HAP-1 (cell line): ENCODE data around the gene CCDC179.

Experiments
- DNase-seq, 2 experiments: peaks; one replicate each; pipeline ENCODE4 v3.0.0-alpha.2; 2016 to 2020; ENCODE audit warnings: low spot score in 2 of 2
- H3K27me3 ChIP-seq: fragments of 250-450 bp; sonication (Bioruptor Pico); 2 replicates; pipeline ENCODE4 v1.5.1; 2020; ENCODE audit warnings: low read depth, mild to moderate bottlenecking, moderate library complexity
- H3K36me3 ChIP-seq: fragments of 250-450 bp; sonication (Bioruptor Pico); replicated peaks from 2 replicates; pipeline ENCODE4 v1.5.1; 2020; ENCODE audit warnings: mild to moderate bottlenecking
- H3K4me1 ChIP-seq: fragments of 250-450 bp; sonication (Bioruptor Pico); 2 replicates; pipeline ENCODE4 v1.5.1; 2020; ENCODE audit warnings: mild to moderate bottlenecking
- H3K4me3 ChIP-seq: fragments of 250-450 bp; sonication (Bioruptor Pico); 2 replicates; pipeline ENCODE4 v1.5.1; 2020; ENCODE audit warnings: mild to moderate bottlenecking, moderate library complexity
- H3K9me3 ChIP-seq: fragments of 250-450 bp; sonication (Bioruptor Pico); 2 replicates; pipeline ENCODE4 v1.5.1; 2020; ENCODE audit warnings: mild to moderate bottlenecking, moderate library complexity
- in situ Hi-C: fragments of 300-500 bp; cut with MboI; formaldehyde crosslinking; loops from 3 replicates; pipeline ENCODE4 v1.14.3; 2020; ENCODE audit warnings: low sequenced_read_pairs, inconsistent platforms, mixed read lengths

CCDC179 gene

GRCh38 chr11:22860241-22860640, at the start of gene CCDC179:
Gene CCDC179 (minus strand): TSS chr11:22860474. CDS start chr11:22860421, 53 bp downstream.
- Histone ChIP-seq H3K27me3 (no peaks in the 10 kb centered on the region), H3K9me3 (peaks cover 2% of the 10 kb centered on the region; the same call in 1 of the 2 replicates), H3K4me3 (no peak within 1 kb of the TSS), H3K36me3 (no peaks in the 10 kb centered on the region), H3K4me1 (peaks cover 3% of the 10 kb centered on the region; the same call in 1 of the 2 replicates)
- DNase-seq: no peak
- in situ Hi-C loops: no loop called here

- Histone ChIP-seq H3K4me1 (no peaks in the 10 kb centered on the region), H3K36me3 (no peaks in the 10 kb centered on the region), H3K27me3 (no peaks in the 10 kb centered on the region), H3K4me3 (no peak overlapping the region), H3K9me3 (no peaks in the 10 kb centered on the region)
- DNase-seq: no peak
- in situ Hi-C loops: no loop called here
These were observed 43.5 kb upstream of the CCDC179 start for GRCh38 chr11:22903782-22904181.

- Histone ChIP-seq H3K9me3 (no peaks in the 10 kb centered on the region), H3K4me1 (no peaks in the 10 kb centered on the region), H3K36me3 (no peaks in the 10 kb centered on the region), H3K27me3 (no peaks in the 10 kb centered on the region), H3K4me3 (no peak overlapping the region)
- DNase-seq: no peak
- in situ Hi-C loops: no loop called here
These were observed 41.3 kb upstream of the CCDC179 start for GRCh38 chr11:22901603-22902002.

- no peaks in the 10 kb centered on the region for H3K27me3 ChIP-seq
- no peak overlapping the region for H3K4me3 ChIP-seq
- in situ Hi-C loops: no loop called here
- no peaks in the 10 kb centered on the region for H3K36me3 ChIP-seq
- DNase-seq: no peak
- H3K9me3 ChIP-seq: no peaks in the 10 kb centered on the region
- no peaks in the 10 kb centered on the region for H3K4me1 ChIP-seq
These were observed 40.7 kb upstream of the CCDC179 start for GRCh38 chr11:22900764-22901486.

- no peaks in the 10 kb centered on the region for H3K4me1 ChIP-seq
- no peaks in the 10 kb centered on the region for H3K36me3 ChIP-seq
- DNase-seq: no peak
- H3K9me3 ChIP-seq: no peaks in the 10 kb centered on the region
- in situ Hi-C loops: no loop called here
- no peaks in the 10 kb centered on the region for H3K27me3 ChIP-seq
- no peak overlapping the region for H3K4me3 ChIP-seq
These were observed 37.8 kb upstream of the CCDC179 start for GRCh38 chr11:22898036-22898435.

- in situ Hi-C loops: no loop called here
- no peaks in the 10 kb centered on the region for H3K27me3 ChIP-seq
- no peak for DNase-seq
- no peak overlapping the region for H3K4me3 ChIP-seq
- H3K9me3 ChIP-seq: no peaks in the 10 kb centered on the region
- H3K36me3 ChIP-seq: no peaks in the 10 kb centered on the region
- no peaks in the 10 kb centered on the region for H3K4me1 ChIP-seq
These were observed 30.0 kb upstream of the CCDC179 start for GRCh38 chr11:22890227-22890626.

- no peaks in the 10 kb centered on the region for H3K4me1 ChIP-seq
- no peak overlapping the region for H3K4me3 ChIP-seq
- no peaks in the 10 kb centered on the region for H3K36me3 ChIP-seq
- no peaks in the 10 kb centered on the region for H3K9me3 ChIP-seq
- no peaks in the 10 kb centered on the region for H3K27me3 ChIP-seq
- no peak for DNase-seq
- in situ Hi-C loops: no loop called here
These were observed 23.9 kb upstream of the CCDC179 start for GRCh38 chr11:22884217-22884616.

- Histone ChIP-seq H3K27me3 (no peaks in the 10 kb centered on the region), H3K36me3 (no peaks in the 10 kb centered on the region), H3K4me3 (no peak overlapping the region), H3K4me1 (no peaks in the 10 kb centered on the region), H3K9me3 (no peaks in the 10 kb centered on the region)
- no peak for DNase-seq
- in situ Hi-C loops: no loop called here
These were observed 19.4 kb upstream of the CCDC179 start for GRCh38 chr11:22879630-22880029.

- no peaks in the 10 kb centered on the region for H3K36me3 ChIP-seq
- DNase-seq: no peak
- in situ Hi-C loops: no loop called here
- H3K9me3 ChIP-seq: no peaks in the 10 kb centered on the region
- no peak overlapping the region for H3K4me3 ChIP-seq
- H3K27me3 ChIP-seq: no peaks in the 10 kb centered on the region
- H3K4me1 ChIP-seq: no peaks in the 10 kb centered on the region
These were observed 18.3 kb upstream of the CCDC179 start for GRCh38 chr11:22878604-22879003.

- H3K36me3 ChIP-seq: no peaks in the 10 kb centered on the region
- no peak for DNase-seq
- H3K9me3 ChIP-seq: no peaks in the 10 kb centered on the region
- no peaks in the 10 kb centered on the region for H3K4me1 ChIP-seq
- no peak overlapping the region for H3K4me3 ChIP-seq
- in situ Hi-C loops: no loop called here
- no peaks in the 10 kb centered on the region for H3K27me3 ChIP-seq
These were observed 17.8 kb upstream of the CCDC179 start for GRCh38 chr11:22878039-22878438.

- H3K4me3 ChIP-seq: no peak overlapping the region
- no peaks in the 10 kb centered on the region for H3K9me3 ChIP-seq
- DNase-seq: peak; percentile 84 to 89
- no peaks in the 10 kb centered on the region for H3K4me1 ChIP-seq
- in situ Hi-C loops: no loop called here
- H3K36me3 ChIP-seq: no peaks in the 10 kb centered on the region
- no peaks in the 10 kb centered on the region for H3K27me3 ChIP-seq
These were observed 15.7 kb upstream of the CCDC179 start for GRCh38 chr11:22875869-22876473.

- H3K4me1 ChIP-seq: no peaks in the 10 kb centered on the region
- H3K4me3 ChIP-seq: no peak overlapping the region
- DNase-seq: no peak
- H3K36me3 ChIP-seq: no peaks in the 10 kb centered on the region
- in situ Hi-C loops: no loop called here
- peaks cover 2% of the 10 kb centered on the region; the same call in 1 of the 2 replicates for H3K9me3 ChIP-seq
- H3K27me3 ChIP-seq: no peaks in the 10 kb centered on the region
These were observed 9.1 kb upstream of the CCDC179 start for GRCh38 chr11:22869325-22869724.

- no peaks in the 10 kb centered on the region for H3K27me3 ChIP-seq
- in situ Hi-C loops: no loop called here
- H3K4me1 ChIP-seq: peaks cover 3% of the 10 kb centered on the region; the same call in 1 of the 2 replicates
- no peaks in the 10 kb centered on the region for H3K36me3 ChIP-seq
- no peak for DNase-seq
- no peak overlapping the region for H3K4me3 ChIP-seq
- H3K9me3 ChIP-seq: peaks cover under 1% of the 10 kb centered on the region; the same call in 1 of the 2 replicates
These were observed 518 bp downstream of the CCDC179 start for GRCh38 chr11:22859756-22860155.

GRCh38 chr11:22851477-22851876, 8.8 kb downstream of the CCDC179 start:
- H3K4me3 ChIP-seq: no peak overlapping the region
- in situ Hi-C loops: no loop called here
- no peaks in the 10 kb centered on the region for H3K27me3 ChIP-seq
- no peaks in the 10 kb centered on the region for H3K9me3 ChIP-seq
- no peak for DNase-seq
- H3K36me3 ChIP-seq: no peaks in the 10 kb centered on the region
- H3K4me1 ChIP-seq: no peaks in the 10 kb centered on the region
